CMK (cell line): ENCODE measurements around the gene TLDC2.
"Not testable (repeated sequence)": the region's sequence is repeated elsewhere in the genome, so short reads cannot be mapped to it uniquely, and the experiment has no call there.

Experiments
- DNase-seq: peaks from one replicate; pipeline ENCODE4 v3.0.0-alpha.2; 2010; ENCODE audit warnings: low read depth

The TLDC2 gene

GRCh38 chr20:36871640-36872570 is 4.0 kb upstream of the TLDC2 start:
- no peak for DNase-seq

GRCh38 chr20:36872852-36873251 is 3.1 kb upstream of the TLDC2 start:
- no peak for DNase-seq

GRCh38 chr20:36873498-36874189 is 2.3 kb upstream of the TLDC2 start:
- DNase-seq, result no peak

- DNase-seq, result not testable (repeated sequence)
Observed at GRCh38 chr20:36875093-36875492, 845 bp upstream of the TLDC2 start.

- no peak for DNase-seq
Observed at GRCh38 chr20:36876473-36876833, 515 bp downstream of the TLDC2 start.

- DNase-seq, result no peak
Observed at GRCh38 chr20:36878941-36879340, 3.0 kb downstream of the TLDC2 start.

- no peak for DNase-seq
Observed at GRCh38 chr20:36880741-36881250, 4.9 kb downstream of the TLDC2 start.

- DNase-seq, result no peak
Observed at GRCh38 chr20:36881331-36881730, 5.4 kb downstream of the TLDC2 start.

GRCh38 chr20:36881888-36882287 is 6.0 kb downstream of the TLDC2 start:
- DNase-seq, result no peak

GRCh38 chr20:36883977-36884535 is 8.1 kb downstream of the TLDC2 start:
- no peak for DNase-seq

GRCh38 chr20:36885356-36885755 is 9.4 kb downstream of the TLDC2 start:
- DNase-seq, result no peak

GRCh38 chr20:36886859-36887751 is 11.2 kb downstream of the TLDC2 start:
- DNase-seq, result peak; percentile 14

- no peak for DNase-seq
Observed at GRCh38 chr20:36887752-36888090, 11.8 kb downstream of the TLDC2 start.

- no peak for DNase-seq
Observed at GRCh38 chr20:36888880-36889516, 13.1 kb downstream of the TLDC2 start.

GRCh38 chr20:36890586-36890985 is 14.6 kb downstream of the TLDC2 start:
- no peak for DNase-seq

- no peak for DNase-seq
Observed at GRCh38 chr20:36891211-36891610, 15.3 kb downstream of the TLDC2 start.

- no peak for DNase-seq
Observed at GRCh38 chr20:36893801-36894200, 17.9 kb downstream of the TLDC2 start.

GRCh38 chr20:36895036-36895435 is 19.1 kb downstream of the TLDC2 start:
- DNase-seq, result no peak

GRCh38 chr20:36904690-36905089 is 28.8 kb downstream of the TLDC2 start:
- no peak for DNase-seq

GRCh38 chr20:36905566-36905965 is 29.6 kb downstream of the TLDC2 start:
- not testable (repeated sequence) for DNase-seq

GRCh38 chr20:36906086-36906485 is 30.1 kb downstream of the TLDC2 start:
- not testable (repeated sequence) for DNase-seq
